Measurements from ENCODE around the gene RBBP8NL. TPM values are rescaled to one million over a fixed set of nuclear protein-coding genes. Genes with fewer than 3 reads are reported as not detected.

The RBBP8NL gene
- total RNA-seq, 6 experiments from 2014 or later: not detected

GRCh38 chr20:62460678-62461077 lies 33.3 kb upstream of the RBBP8NL start:
- intact Hi-C loops (cut with DNase I): no loop called here
- TF ChIP-seq POLR2A (IDR thresholded peaks at IDR 0.05): no peak
- TF ChIP-seq, protein P1, sequence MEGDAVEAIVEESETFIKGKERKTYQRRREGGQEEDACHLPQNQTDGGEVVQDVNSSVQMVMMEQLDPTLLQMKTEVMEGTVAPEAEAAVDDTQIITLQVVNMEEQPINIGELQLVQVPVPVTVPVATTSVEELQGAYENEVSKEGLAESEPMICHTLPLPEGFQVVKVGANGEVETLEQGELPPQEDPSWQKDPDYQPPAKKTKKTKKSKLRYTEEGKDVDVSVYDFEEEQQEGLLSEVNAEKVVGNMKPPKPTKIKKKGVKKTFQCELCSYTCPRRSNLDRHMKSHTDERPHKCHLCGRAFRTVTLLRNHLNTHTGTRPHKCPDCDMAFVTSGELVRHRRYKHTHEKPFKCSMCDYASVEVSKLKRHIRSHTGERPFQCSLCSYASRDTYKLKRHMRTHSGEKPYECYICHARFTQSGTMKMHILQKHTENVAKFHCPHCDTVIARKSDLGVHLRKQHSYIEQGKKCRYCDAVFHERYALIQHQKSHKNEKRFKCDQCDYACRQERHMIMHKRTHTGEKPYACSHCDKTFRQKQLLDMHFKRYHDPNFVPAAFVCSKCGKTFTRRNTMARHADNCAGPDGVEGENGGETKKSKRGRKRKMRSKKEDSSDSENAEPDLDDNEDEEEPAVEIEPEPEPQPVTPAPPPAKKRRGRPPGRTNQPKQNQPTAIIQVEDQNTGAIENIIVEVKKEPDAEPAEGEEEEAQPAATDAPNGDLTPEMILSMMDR (IDR thresholded peaks at IDR 0.05): no peak
- ATAC-seq: no peak
- Histone ChIP-seq H3K4me3 (no peak overlapping the region), H3K27me3 (no peaks in the 10 kb centered on the region), H3K27ac (no peak overlapping the region), H3K9me3 (no peaks in the 10 kb centered on the region), H3K36me3 (no peaks in the 10 kb centered on the region), H3K4me1 (no peaks in the 10 kb centered on the region)
- WGBS (ENCODE audit: insufficient coverage, low coverage, low lambda C conversion rate, missing lambda C conversion rate): 84% methylated on average over 8 of the region's 15 CpGs
- no peak for DNase-seq

DNA sequence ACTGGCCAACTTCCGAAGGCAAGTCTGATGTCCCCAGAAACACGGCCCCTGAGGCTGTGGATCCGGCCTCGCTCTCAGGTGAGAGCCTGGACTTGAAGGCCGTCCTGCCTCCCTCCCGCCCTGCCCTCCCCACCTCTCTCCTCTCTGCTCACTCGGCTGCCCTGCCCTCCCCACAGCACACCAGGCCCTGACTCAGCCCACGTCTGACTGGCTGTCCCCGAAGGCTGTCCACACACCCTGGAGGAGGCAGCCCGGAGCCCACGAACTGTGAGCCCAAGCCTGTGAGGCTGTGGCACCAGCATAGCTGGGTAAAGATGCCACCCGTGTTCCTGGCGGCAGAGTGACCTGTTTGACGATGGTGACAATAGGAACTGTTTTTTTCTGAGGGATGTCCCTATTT lies 32.1 kb upstream of the RBBP8NL start:
- Histone ChIP-seq H3K4me1 (no peaks in the 10 kb centered on the region), H3K36me3 (no peaks in the 10 kb centered on the region), H3K27me3 (no peaks in the 10 kb centered on the region), H3K9me3 (no peaks in the 10 kb centered on the region), H3K27ac (no peak overlapping the region), H3K4me3 (no peak overlapping the region)
- intact Hi-C loops (cut with DNase I): no loop called here
- WGBS (ENCODE audit: insufficient coverage, low coverage, low lambda C conversion rate, missing lambda C conversion rate): 27% methylated on average over 5 of the region's 14 CpGs
- TF ChIP-seq, protein P1 (IDR thresholded peaks at IDR 0.05): no peak
- no peak for TF ChIP-seq POLR2A (IDR thresholded peaks at IDR 0.05)
- ATAC-seq: no peak
- no peak for DNase-seq

- WGBS (ENCODE audit: insufficient coverage, low coverage, low lambda C conversion rate, missing lambda C conversion rate): 21% methylated on average over 13 of the region's 41 CpGs
- Histone ChIP-seq H3K4me1 (no peaks in the 10 kb centered on the region), H3K4me3 (no peak overlapping the region), H3K36me3 (no peaks in the 10 kb centered on the region), H3K27ac (no peak overlapping the region), H3K9me3 (no peaks in the 10 kb centered on the region), H3K27me3 (no peaks in the 10 kb centered on the region)
- DNase-seq (no peak), ATAC-seq (no peak)
- intact Hi-C loops (cut with DNase I): no loop called here
- TF ChIP-seq, protein P1 (IDR thresholded peaks at IDR 0.05): no peak
- TF ChIP-seq POLR2A (IDR thresholded peaks at IDR 0.05): no peak
These were observed 31.2 kb upstream of the RBBP8NL start for GRCh38 chr20:62458275-62459251.

DNA sequence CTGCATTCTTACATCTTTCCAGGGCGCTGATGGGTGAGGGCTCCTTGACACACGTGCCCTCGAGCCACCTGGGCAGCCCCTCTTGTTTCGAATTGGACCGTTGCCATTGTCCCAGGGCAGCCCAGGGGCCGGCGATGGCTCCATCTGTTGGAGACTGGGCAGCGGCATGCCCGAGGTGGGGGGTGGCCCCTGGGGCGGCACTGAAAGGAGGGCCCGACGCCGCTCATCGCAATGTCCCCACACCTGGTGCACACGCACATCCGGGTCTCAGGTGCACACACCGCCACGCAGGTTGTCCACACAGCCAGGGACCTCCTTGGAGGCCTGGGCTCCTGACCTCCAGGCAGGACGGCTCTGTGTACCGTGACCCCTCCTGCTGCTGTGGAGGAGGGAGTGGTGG lies 30.5 kb upstream of the RBBP8NL start:
- 54% methylated on average over 4 of the region's 20 CpGs for whole genome bisulfite sequencing (ENCODE audit: insufficient coverage, low coverage, low lambda C conversion rate, missing lambda C conversion rate)
- H3K27me3 ChIP-seq: no peaks in the 10 kb centered on the region
- H3K4me3 ChIP-seq: no peak overlapping the region
- ATAC-seq (no peak), DNase-seq (no peak)
- H3K4me1 ChIP-seq: no peaks in the 10 kb centered on the region
- no peaks in the 10 kb centered on the region for H3K9me3 ChIP-seq
- no peak for TF ChIP-seq POLR2A (IDR thresholded peaks at IDR 0.05)
- TF ChIP-seq, protein P1 (IDR thresholded peaks at IDR 0.05): no peak
- intact Hi-C loops (cut with DNase I): no loop called here
- no peaks in the 10 kb centered on the region for H3K36me3 ChIP-seq
- no peak overlapping the region for H3K27ac ChIP-seq
